Hepatic stellate cell (primary cell): ENCODE data around the gene BAAT.
"Not testable (repeated sequence)": the region's sequence is repeated elsewhere in the genome, so short reads cannot be mapped to it uniquely, and the experiment has no call there.

Experiments used
- DNase-seq: peaks from one replicate; pipeline ENCODE4 v3.0.0; 2011; ENCODE audit warnings: low spot score

The BAAT gene

GRCh38 chr9:101360647-101361046, 24.2 kb downstream of the BAAT start:
- no peak for DNase-seq

- DNase-seq, result no peak
Observed at GRCh38 chr9:101359679-101360078, 25.1 kb downstream of the BAAT start.

DNA sequence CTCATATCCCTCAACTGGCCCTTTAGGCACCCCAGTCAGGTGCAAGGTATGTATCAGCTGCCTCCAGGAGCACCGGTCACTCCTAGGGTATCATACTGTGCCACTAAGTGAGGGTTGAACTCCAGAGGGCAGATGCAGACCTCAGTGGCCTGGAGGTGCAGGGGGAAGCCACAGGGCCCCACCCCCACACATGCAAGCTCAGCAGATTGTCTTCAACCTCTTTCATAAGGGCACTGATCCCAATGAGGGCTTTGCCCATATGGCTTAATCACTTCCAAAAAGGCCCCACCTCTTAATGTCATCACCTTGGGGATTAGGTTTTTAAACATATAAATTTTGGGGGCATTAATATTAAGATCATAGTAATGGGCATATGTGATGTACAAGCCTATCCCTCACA, 28.2 kb downstream of the BAAT start:
- DNase-seq, result no peak

DNA sequence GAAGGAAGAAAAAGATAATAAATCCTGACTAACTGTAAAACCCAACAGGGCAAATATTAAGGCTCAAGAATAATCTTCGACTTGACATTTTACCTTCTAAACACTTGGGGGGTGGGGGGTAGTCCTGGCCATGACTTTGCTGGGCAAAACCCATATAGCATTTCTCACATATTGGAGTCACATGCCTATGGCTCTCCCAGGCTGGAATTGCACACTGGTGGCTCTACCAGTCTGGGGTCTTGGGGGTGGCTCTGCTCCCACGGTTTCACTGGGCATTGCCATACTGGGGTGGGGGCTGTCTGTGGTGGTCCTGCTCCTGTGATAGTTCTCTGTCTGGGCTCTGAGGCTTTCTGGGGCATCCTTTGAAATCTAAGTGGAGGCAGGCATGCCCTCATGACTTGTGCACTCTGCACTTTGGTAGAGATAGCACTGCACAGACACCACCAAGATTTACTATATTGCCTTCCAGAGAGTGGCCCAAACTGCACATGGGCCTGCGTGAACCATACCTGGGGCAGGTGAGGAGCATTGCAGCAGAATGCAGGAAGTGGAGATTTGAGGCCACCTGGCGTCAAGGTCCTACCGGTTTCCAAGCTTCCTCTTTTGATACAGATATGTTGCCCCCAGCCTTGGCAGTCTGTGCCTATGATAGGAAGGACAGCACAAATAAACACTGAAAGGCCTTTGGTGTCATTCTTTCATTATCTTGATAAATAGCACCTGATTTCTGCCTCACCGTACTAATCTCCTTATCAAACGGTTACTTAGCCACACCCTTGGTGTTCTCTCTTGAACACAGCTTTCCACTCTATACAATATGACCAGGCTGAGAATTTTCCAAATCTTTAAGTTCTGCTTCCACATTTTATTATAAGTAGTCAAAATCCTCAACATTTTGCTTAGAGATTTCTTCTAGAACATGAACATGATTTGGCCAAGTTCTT, 29.8 kb downstream of the BAAT start:
- DNase-seq, result no peak

DNA sequence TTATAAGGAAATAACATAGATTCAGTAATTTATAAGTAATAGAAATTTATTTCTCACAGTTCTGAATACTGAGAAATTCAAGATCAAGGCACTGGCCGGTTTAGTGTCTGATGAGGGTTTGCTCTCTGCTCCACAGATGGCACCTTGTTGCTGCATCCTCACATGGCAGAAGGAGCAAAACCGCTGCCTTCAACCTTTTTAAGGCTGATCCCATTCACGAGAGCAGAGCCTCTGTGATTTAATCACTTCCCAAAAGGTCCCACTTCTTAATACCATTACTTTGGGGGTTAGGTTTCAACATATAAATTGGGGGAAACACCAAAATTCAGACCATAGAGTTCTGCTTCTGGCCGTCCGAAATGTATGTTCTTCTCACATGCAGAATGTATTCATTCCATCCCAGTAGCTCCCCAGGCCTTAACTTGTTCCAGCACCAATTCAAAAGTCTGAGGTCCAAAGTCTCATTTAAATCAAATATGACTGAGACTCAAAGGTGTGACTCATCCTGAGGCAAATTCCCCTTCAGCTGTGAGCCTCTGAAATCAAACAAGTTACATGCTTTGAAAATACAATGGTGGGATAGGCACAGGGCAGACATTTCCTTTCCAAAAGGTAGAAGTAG, 30.6 kb downstream of the BAAT start:
- DNase-seq, result no peak

GRCh38 chr9:101353683-101354082, 31.1 kb downstream of the BAAT start:
- no peak for DNase-seq

DNA sequence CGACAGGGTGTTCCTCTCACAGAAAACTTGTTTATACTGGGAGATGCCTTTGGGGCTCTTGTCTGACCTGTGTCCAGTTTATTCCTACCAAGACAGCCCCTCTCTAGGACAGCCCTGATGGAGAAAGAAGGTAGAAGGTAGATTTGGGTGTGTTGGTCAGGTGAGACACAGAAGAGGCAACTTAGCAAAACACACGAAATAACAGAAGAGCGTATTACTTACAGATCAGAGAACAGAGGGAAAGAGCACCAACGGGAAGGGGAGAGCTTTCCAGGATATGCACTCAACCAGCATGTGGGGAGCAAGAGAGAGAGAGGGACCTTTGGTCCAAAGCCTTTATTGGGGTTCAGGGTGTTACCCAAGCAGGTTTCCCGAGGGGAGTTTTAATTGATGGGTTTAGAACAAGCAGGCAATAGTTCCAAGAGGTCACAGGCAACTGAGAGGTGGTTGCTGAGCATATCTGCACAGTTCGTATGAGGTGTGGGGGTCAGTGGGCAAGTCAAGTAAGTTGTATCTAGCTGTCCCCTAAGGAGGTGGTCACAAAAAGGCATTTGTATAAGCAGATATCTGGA, 31.8 kb downstream of the BAAT start:
- no peak for DNase-seq

DNA sequence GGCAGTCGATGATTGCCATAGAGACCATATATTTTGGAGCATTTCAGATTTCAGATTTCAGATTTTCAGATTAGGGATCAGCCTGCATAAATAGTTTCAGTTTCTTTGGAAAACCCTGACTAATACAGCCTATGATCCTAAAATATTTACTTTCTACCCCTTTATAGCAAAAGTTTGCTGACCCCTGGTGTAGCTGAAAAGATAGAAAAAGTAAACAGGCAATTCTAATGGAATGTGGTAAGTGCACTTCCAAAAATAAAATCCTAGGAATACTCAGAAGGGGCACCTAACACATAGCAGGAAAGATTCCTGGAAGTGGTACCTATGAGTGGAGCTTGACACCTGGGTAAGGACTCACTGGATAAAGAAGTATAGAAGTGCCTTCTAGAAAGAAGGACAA, 34.5 kb downstream of the BAAT start:
- DNase-seq, result no peak

DNA sequence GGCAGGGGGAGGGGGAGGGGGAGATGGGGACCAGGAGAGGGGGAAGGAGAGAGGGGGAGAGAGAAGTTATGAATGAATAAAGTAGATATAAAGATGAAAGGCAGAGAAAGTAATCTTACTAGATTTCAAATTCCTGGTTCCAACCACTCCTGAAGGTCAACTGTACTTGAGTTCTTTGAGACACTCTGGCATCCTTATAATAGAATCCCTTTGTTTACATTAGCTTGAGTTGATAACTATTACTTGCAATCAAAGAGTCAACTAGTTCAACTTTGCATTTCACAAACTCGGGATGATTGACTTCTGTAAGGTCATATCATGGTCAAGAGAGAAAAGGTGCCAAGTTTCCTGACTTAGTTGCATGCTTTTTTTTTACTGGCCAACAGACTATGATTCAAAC, 42.2 kb downstream of the BAAT start:
- no peak for DNase-seq

- no peak for DNase-seq
Observed at GRCh38 chr9:101341958-101342357, 42.8 kb downstream of the BAAT start.

DNA sequence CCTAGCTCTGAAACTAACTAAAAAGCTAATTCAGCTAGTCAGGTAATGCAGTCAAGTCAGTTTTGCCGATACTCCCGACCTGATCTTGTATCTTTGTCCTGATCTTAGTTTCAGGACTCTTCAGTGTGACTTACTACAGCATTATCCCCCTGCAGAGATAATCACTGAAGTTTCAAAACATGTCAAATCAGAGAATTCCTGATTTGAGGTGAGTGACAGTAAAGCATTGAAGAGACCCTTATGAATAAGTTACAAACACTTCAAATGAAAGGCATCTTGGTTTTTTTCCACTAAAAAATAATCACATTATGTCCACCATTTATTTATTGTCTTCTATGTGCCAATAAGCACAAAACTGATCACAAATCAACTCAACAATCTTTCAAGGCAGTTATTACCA, 47.6 kb downstream of the BAAT start:
- DNase-seq, result no peak

- no peak for DNase-seq
Observed at GRCh38 chr9:101336091-101336490, 48.7 kb downstream of the BAAT start.

- no peak for DNase-seq
Observed at GRCh38 chr9:101333926-101334702, 50.7 kb downstream of the BAAT start.

GRCh38 chr9:101333490-101333889, 51.3 kb downstream of the BAAT start:
- DNase-seq, result no peak

GRCh38 chr9:101332362-101332761, 52.4 kb downstream of the BAAT start:
- DNase-seq, result no peak

GRCh38 chr9:101327422-101327909, 57.3 kb downstream of the BAAT start:
- not testable (repeated sequence) for DNase-seq

DNA sequence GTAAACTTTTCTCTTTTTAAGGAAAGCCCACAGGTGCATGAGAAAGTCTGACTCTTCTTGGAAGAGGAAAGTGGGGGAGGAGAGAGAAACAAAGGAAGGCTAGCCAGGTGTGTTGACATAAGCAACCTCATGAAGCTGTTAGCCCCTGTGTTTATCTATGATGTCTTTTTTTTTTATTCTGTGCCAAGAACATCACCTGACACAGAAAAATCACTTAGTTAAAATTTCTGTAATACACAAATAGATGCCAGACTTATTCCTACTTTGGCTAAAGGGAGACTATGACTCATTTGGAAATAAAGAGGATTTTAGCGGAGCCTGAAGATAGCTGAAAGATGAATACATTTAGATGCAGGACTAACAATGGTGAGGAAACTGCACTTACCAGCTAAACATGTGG, 58.3 kb downstream of the BAAT start:
- no peak for DNase-seq

- no peak for DNase-seq
Observed at GRCh38 chr9:101326035-101326434, 58.8 kb downstream of the BAAT start.

GRCh38 chr9:101325053-101325452, 59.8 kb downstream of the BAAT start:
- DNase-seq, result no peak

GRCh38 chr9:101324245-101324804, 60.5 kb downstream of the BAAT start:
- DNase-seq, result no peak

DNA sequence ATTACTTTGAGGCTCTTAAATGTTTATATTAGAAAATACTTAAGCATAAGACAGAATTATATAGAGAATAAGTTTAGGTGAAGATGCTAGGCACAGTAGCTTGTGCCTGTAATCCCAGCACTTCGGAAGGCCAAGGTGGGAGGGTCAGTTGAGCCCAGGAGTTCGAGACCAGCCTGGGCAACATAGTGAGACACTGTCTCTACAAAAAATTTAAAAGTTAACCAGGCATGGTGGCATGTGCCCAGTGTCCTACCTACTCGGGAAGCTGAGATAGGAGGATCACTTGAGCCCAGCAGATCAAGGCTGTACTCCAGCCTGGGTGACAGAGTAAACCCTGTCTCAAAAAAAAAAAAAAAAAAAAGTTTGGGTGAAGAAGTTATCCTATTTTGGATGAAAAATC, 61.7 kb downstream of the BAAT start:
- DNase-seq, result no peak

DNA sequence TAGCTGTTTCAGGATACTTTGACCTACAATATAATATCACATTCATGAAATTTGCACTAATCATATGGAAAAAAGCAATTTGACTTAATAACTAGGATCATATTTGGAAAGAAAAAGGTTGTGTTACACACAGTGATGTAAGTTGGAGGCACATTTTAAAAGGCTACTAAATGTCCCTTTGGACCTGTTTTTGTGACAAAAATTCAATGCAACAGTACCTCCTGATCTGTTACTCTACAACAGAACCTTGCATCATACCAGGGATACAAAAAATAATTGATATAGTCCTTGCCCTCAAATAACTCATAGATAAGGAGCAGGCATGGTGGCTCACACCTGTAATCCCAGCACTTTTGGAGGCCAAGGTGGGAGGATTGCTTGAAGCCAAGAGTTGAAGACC, 67.1 kb downstream of the BAAT start:
- no peak for DNase-seq
